MM.1S (cell line): ENCODE data around the gene PRPF38A.

Experiments used
- DNase-seq: peaks from one replicate; pipeline ENCODE4 v3.0.0-alpha.2; 2015
- H2AFZ ChIP-seq: fragments of 300-600 bp; sonication (generic); 2 replicates; pipeline ENCODE4 v1.6.0; 2016; ENCODE audit warnings: antibody characterized with exemption, low read length
- H3F3A ChIP-seq: fragments of 300-600 bp; sonication (generic); 2 replicates; pipeline ENCODE4 v1.6.1; 2016; ENCODE audit warnings: mild to moderate bottlenecking, antibody characterized with exemption, low read length, moderate library complexity, mixed read lengths; ENCODE audit not compliant: insufficient read depth
- H3K27ac ChIP-seq: fragments of 300-600 bp; sonication (generic); 2 replicates; pipeline ENCODE4 v1.5.1; 2016; ENCODE audit warnings: mild to moderate bottlenecking, low read length
- H3K27me3 ChIP-seq: fragments of 300-600 bp; sonication (generic); replicated peaks from 2 replicates; pipeline ENCODE4 v1.6.0; 2016; ENCODE audit warnings: low read length; ENCODE audit not compliant: insufficient read depth
- H3K36me3 ChIP-seq: fragments of 300-600 bp; sonication (generic); replicated peaks from 2 replicates; pipeline ENCODE4 v1.6.1; 2016; ENCODE audit warnings: mild to moderate bottlenecking, low read length, mixed read lengths; ENCODE audit not compliant: insufficient read depth
- H3K4me1 ChIP-seq: fragments of 300-600 bp; sonication (generic); 2 replicates; pipeline ENCODE4 v1.6.1; 2016; ENCODE audit warnings: low read length, mixed read lengths
- H3K4me2 ChIP-seq: fragments of 300-600 bp; sonication (generic); 2 replicates; pipeline ENCODE4 v1.6.0; 2016; ENCODE audit warnings: low read depth, low read length
- H3K4me3 ChIP-seq: fragments of 300-600 bp; sonication (generic); 2 replicates; pipeline ENCODE4 v1.5.1; 2016; ENCODE audit warnings: low read length, mixed read lengths
- H3K79me2 ChIP-seq: fragments of 300-600 bp; sonication (generic); 2 replicates; pipeline ENCODE4 v1.6.1; 2016; ENCODE audit warnings: mixed run types, low read length, mixed read lengths
- H3K9ac ChIP-seq: fragments of 300-600 bp; sonication (generic); 2 replicates; pipeline ENCODE4 v1.6.1; 2016; ENCODE audit warnings: low read length, mixed read lengths
- H3K9me2 ChIP-seq: fragments of 300-600 bp; sonication (generic); replicated peaks from 2 replicates; pipeline ENCODE4 v1.6.1; 2016; ENCODE audit warnings: mild to moderate bottlenecking, low read length, mixed read lengths; ENCODE audit not compliant: insufficient read depth
- H3K9me3 ChIP-seq: fragments of 300-600 bp; sonication (generic); replicated peaks from 2 replicates; pipeline ENCODE4 v1.6.1; 2016; ENCODE audit warnings: mild to moderate bottlenecking, low read length, mixed read lengths; ENCODE audit not compliant: insufficient read depth
- H4K20me1 ChIP-seq: fragments of 300-600 bp; sonication (generic); 2 replicates; pipeline ENCODE4 v1.6.1; 2016; ENCODE audit warnings: mild to moderate bottlenecking, low read length, moderate library complexity, mixed read lengths; ENCODE audit not compliant: insufficient read depth
- EZH2 ChIP-seq: fragments of 300-600 bp; sonication (generic); optimal IDR thresholded peaks from 2 replicates; pipeline ENCODE3; 2017; ENCODE audit warnings: low read depth, mild to moderate bottlenecking, antibody characterized with exemption, low read length, mixed read lengths
- EZH2phosphoT487 ChIP-seq: fragments of 300-600 bp; sonication (generic); IDR thresholded peaks from 2 replicates; pipeline ENCODE4 v1.6.1; 2018; ENCODE audit warnings: antibody characterized with exemption, low read length
- TF ChIP-seq, protein P1 (sequence below): fragments of 300-600 bp; sonication (generic); IDR thresholded peaks from 2 replicates; pipeline ENCODE4 v1.5.1; 2016; ENCODE audit warnings: antibody characterized with exemption, low read length, mixed read lengths

The PRPF38A gene

DNA sequence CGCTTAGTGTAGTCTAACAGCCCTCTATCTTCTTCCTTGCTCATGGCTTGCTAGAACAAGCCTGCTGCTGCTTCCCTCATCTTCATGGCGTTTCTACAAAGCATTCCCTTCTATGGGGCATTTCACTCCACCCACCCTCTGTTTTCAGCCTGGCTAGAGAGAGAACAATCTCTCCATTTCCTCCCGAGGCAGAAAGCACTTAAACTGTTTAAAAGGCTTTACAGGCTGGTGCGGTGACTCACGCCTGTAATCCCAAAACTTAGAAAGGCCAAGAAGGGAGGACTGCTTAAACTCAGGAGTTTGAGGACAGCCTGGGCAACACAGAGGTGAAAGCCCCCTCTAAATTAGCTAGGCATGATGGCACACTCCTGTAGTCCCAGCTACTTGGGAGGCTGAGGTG lies 17.9 kb upstream of the PRPF38A start:
- H3K9me3 ChIP-seq = no peaks in the 10 kb centered on the region
- no peaks in the 10 kb centered on the region for H3K27me3 ChIP-seq
- no peak for TF ChIP-seq EZH2
- TF ChIP-seq, protein P1, sequence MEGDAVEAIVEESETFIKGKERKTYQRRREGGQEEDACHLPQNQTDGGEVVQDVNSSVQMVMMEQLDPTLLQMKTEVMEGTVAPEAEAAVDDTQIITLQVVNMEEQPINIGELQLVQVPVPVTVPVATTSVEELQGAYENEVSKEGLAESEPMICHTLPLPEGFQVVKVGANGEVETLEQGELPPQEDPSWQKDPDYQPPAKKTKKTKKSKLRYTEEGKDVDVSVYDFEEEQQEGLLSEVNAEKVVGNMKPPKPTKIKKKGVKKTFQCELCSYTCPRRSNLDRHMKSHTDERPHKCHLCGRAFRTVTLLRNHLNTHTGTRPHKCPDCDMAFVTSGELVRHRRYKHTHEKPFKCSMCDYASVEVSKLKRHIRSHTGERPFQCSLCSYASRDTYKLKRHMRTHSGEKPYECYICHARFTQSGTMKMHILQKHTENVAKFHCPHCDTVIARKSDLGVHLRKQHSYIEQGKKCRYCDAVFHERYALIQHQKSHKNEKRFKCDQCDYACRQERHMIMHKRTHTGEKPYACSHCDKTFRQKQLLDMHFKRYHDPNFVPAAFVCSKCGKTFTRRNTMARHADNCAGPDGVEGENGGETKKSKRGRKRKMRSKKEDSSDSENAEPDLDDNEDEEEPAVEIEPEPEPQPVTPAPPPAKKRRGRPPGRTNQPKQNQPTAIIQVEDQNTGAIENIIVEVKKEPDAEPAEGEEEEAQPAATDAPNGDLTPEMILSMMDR = no peak
- no peak for TF ChIP-seq EZH2phosphoT487
- H3K27ac ChIP-seq = no peak overlapping the region
- H4K20me1 ChIP-seq = no peaks in the 10 kb centered on the region
- no peak overlapping the region for H3K4me3 ChIP-seq
- H3K36me3 ChIP-seq = peaks cover 16% of the 10 kb centered on the region; the same call in 1 of the 2 replicates
- H2AFZ ChIP-seq = no peak overlapping the region
- no peak overlapping the region for H3K9ac ChIP-seq
- no peaks in the 10 kb centered on the region for H3F3A ChIP-seq
- H3K4me2 ChIP-seq = no peak overlapping the region
- H3K79me2 ChIP-seq = no peaks in the 10 kb centered on the region
- H3K4me1 ChIP-seq = no peaks in the 10 kb centered on the region
- no peaks in the 10 kb centered on the region for H3K9me2 ChIP-seq
- no peak for DNase-seq

DNA sequence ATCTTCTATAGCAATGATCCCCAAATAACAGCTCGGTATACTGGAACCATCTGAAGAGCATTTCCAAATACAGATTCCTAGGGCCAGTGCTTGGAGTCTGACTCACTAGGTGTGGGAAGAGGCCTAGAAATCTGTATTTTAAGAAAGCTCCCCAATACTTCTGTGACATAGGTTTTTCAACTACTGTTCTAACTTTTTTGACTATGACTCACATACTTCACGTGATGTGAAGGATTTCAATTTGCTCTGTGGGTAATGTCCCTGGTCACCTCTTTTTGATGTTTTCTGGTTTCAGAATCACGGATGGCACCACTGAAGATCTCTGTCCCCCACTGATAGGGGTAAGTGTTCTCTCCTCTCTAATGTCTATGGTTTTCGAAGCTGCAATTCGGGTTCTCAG lies 11.2 kb upstream of the PRPF38A start:
- H3K36me3 ChIP-seq = peaks cover 8% of the 10 kb centered on the region
- no peaks in the 10 kb centered on the region for H3K9me3 ChIP-seq

DNA sequence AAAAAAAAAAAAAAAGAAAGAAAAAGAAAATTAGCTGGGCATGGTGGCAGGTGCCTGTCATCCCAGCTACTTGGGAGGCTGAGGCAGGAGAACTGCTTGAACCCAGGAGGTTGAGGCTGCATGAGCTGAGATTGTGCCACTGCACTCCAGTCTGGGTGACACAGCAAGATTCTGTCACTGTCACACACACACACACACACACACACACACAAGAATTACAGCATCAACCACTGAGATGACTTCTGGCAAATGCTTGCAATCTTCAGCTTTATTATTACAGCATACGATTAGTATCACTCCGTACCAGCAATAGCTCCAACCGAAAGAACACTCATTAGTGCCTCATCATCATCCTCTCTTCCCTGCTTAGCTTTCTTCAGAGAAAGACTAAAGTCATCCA lies 4.8 kb upstream of the PRPF38A start:
- DNase-seq = no peak
- no peaks in the 10 kb centered on the region for H3K9me2 ChIP-seq
- peaks cover 67% of the 10 kb centered on the region for H3K79me2 ChIP-seq
- no peak overlapping the region for H3K4me2 ChIP-seq
- H3K27me3 ChIP-seq = no peaks in the 10 kb centered on the region
- TF ChIP-seq, protein P1 = no peak
- TF ChIP-seq EZH2phosphoT487 (no peak), EZH2 (no peak)
- no peak overlapping the region for H2AFZ ChIP-seq
- H3K9me3 ChIP-seq = no peaks in the 10 kb centered on the region
- no peak overlapping the region for H3K9ac ChIP-seq
- H3K27ac ChIP-seq = no peak overlapping the region
- H3K4me3 ChIP-seq = no peak overlapping the region
- 0 out of 2 replicates have a peak, but pooled peaks cover 9% of the 10 kb centered on the region for H3K36me3 ChIP-seq
- no peaks in the 10 kb centered on the region; the same call in 1 of the 2 replicates for H4K20me1 ChIP-seq
- H3F3A ChIP-seq = peaks cover 10% of the 10 kb centered on the region; the same call in 1 of the 2 replicates
- H3K4me1 ChIP-seq = 0 out of 2 replicates have a peak, but pooled peaks cover 8% of the 10 kb centered on the region

More for the DNA sequence above, 11.2 kb upstream of the PRPF38A start:
- Histone ChIP-seq H3F3A (no peaks in the 10 kb centered on the region), H3K4me3 (no peak overlapping the region), H3K79me2 (peaks cover 15% of the 10 kb centered on the region; the same call in 1 of the 2 replicates), H3K27me3 (no peaks in the 10 kb centered on the region), H4K20me1 (no peaks in the 10 kb centered on the region; the same call in 1 of the 2 replicates), H3K4me2 (no peak overlapping the region), H3K9ac (no peak overlapping the region), H3K9me2 (no peaks in the 10 kb centered on the region), H3K27ac (no peak overlapping the region), H3K4me1 (no peaks in the 10 kb centered on the region), H2AFZ (no peak overlapping the region)
- no peak for TF ChIP-seq EZH2phosphoT487
- no peak for TF ChIP-seq EZH2
- TF ChIP-seq, protein P1 = no peak
- no peak for DNase-seq
